IMR-90 (cell line): ENCODE data around the gene MEF2C. TPM values are rescaled to one million over a fixed set of nuclear protein-coding genes. Genes with fewer than 3 reads are reported as not detected.

ENCODE experiments used
- ATAC-seq: fragments of 200-7000 bp; cut with Tn5 transposase; 2 replicates; pipeline ENCODE4 v1.9.1; 2020; ENCODE audit warnings: low read depth, mild to moderate bottlenecking, moderate library complexity
- BruUV-seq: library from RNA; stranded (reverse); fragments of 400-500 nt; replicated peaks from 2 replicates; lab custom pipeline; 2021; lab: Mats Ljungman, UMichigan
- CTCF ChIA-PET: fragments of 300-600 bp; formaldehyde crosslinking; extraction: SDS; loops from one replicate; lab custom pipeline; 2021; ENCODE audit warnings: antibody characterized with exemption; lab: Yijun Ruan, JAX
- POLR2A ChIA-PET: fragments of 300-600 bp; sonication (Branson Sonifier 250); formaldehyde crosslinking; loops from one replicate; lab custom pipeline; 2022; ENCODE audit warnings: antibody characterized with exemption; ENCODE audit not compliant: unreplicated experiment; lab: Charles Lee
- DNase-seq: peaks from one replicate; pipeline ENCODE4 v3.0.0; 2013
- H2AFZ ChIP-seq: replicated peaks from 2 replicates; pipeline ENCODE3; 2013; ENCODE audit warnings: low read length, mild to moderate bottlenecking; ENCODE audit not compliant: poor library complexity
- H2AK5ac ChIP-seq: 2 replicates; pipeline ENCODE4 v1.6.1; 2013; ENCODE audit warnings: low read depth, low read length, inconsistent platforms
- H2AK9ac ChIP-seq: replicated peaks from 2 replicates; pipeline ENCODE3; 2013; ENCODE audit warnings: mild to moderate bottlenecking, low read depth, low read length, moderate library complexity; ENCODE audit not compliant: poor library complexity
- H2BK120ac ChIP-seq: 2 replicates; pipeline ENCODE4 v1.6.1; 2013; ENCODE audit warnings: low read depth, low read length, inconsistent platforms
- H2BK15ac ChIP-seq: 3 replicates; pipeline ENCODE4 v1.6.1; 2013; ENCODE audit warnings: low read depth, low read length, inconsistent platforms
- H2BK20ac ChIP-seq: 2 replicates; pipeline ENCODE4 v1.6.1; 2013; ENCODE audit warnings: low read depth, mild to moderate bottlenecking, inconsistent platforms, low read length, moderate library complexity
- H2BK5ac ChIP-seq: 2 replicates; pipeline ENCODE4 v1.6.1; 2013; ENCODE audit warnings: mild to moderate bottlenecking, low read depth, low read length, inconsistent platforms; ENCODE audit not compliant: poor library complexity, severe bottlenecking
- H3K14ac ChIP-seq: replicated peaks from 2 replicates; pipeline ENCODE4 v1.6.1; 2013; ENCODE audit warnings: low read depth, low read length, inconsistent platforms
- H3K18ac ChIP-seq: 2 replicates; pipeline ENCODE4 v1.6.1; 2013; ENCODE audit warnings: low read depth, low read length, control low read depth
- H3K23ac ChIP-seq: 2 replicates; pipeline ENCODE4 v1.6.1; 2013; ENCODE audit warnings: low read depth, low read length, inconsistent platforms
- H3K27ac ChIP-seq: 2 replicates; pipeline ENCODE4 v1.5.1; 2013; ENCODE audit warnings: mild to moderate bottlenecking, control low read depth, low read length; ENCODE audit not compliant: insufficient read depth
- H3K27me3 ChIP-seq: 2 replicates; pipeline ENCODE4 v1.6.1; 2013; ENCODE audit warnings: low read length; ENCODE audit not compliant: control insufficient read depth, insufficient read depth
- H3K36me3 ChIP-seq: 2 replicates; pipeline ENCODE4 v1.6.1; 2013; ENCODE audit warnings: low read length, mixed read lengths; ENCODE audit not compliant: control insufficient read depth, insufficient read depth
- H3K4ac ChIP-seq: 2 replicates; pipeline ENCODE4 v1.6.1; 2013; ENCODE audit warnings: low read depth, low read length, inconsistent platforms
- H3K4me1 ChIP-seq: 2 replicates; pipeline ENCODE4 v1.6.1; 2013; ENCODE audit warnings: low read length, mixed read lengths; ENCODE audit not compliant: control insufficient read depth, insufficient read depth
- H3K4me2 ChIP-seq: 2 replicates; pipeline ENCODE4 v1.6.1; 2013; ENCODE audit warnings: low read depth, mild to moderate bottlenecking, control low read depth, low read length, moderate library complexity
- H3K4me3 ChIP-seq: 2 replicates; pipeline ENCODE4 v1.5.1; 2013; ENCODE audit warnings: low read depth, mild to moderate bottlenecking, control low read depth, low read length, moderate library complexity; ENCODE audit not compliant: insufficient read depth
- H3K56ac ChIP-seq: 2 replicates; pipeline ENCODE4 v1.6.1; 2013; ENCODE audit warnings: low read length, inconsistent platforms; ENCODE audit not compliant: insufficient read depth; ENCODE audit errors: extremely low read depth
- H3K79me1 ChIP-seq, 2 experiments: 2 replicates each; pipeline ENCODE4 v1.6.1; 2013; ENCODE audit warnings: low read length in 2 of 2, inconsistent platforms in 1 of 2, low read depth in 1 of 2
- H3K9ac ChIP-seq: 2 replicates; pipeline ENCODE4 v1.6.1; 2013; ENCODE audit warnings: low read depth, low read length, control low read depth
- H3K9me1 ChIP-seq: 2 replicates; pipeline ENCODE4 v1.6.1; 2013; ENCODE audit warnings: low read length, inconsistent platforms; ENCODE audit not compliant: insufficient read depth
- H3K9me3 ChIP-seq: 2 replicates; pipeline ENCODE4 v1.6.1; 2013; ENCODE audit warnings: low read length; ENCODE audit not compliant: control insufficient read depth, insufficient read depth
- H4K20me1 ChIP-seq: 2 replicates; pipeline ENCODE4 v1.6.1; 2013; ENCODE audit warnings: low read length, inconsistent platforms; ENCODE audit not compliant: insufficient read depth
- H4K5ac ChIP-seq: 2 replicates; pipeline ENCODE4 v1.6.1; 2013; ENCODE audit warnings: mild to moderate bottlenecking, low read depth, low read length, control low read depth
- H4K8ac ChIP-seq, 2 experiments: 2 replicates each; pipeline ENCODE4 v1.6.1; 2013; ENCODE audit warnings: low read depth in 2 of 2, low read length in 2 of 2, control low read depth in 1 of 2, inconsistent platforms in 1 of 2
- H4K91ac ChIP-seq: 2 replicates; pipeline ENCODE4 v1.6.1; 2013; ENCODE audit warnings: low read depth, low read length, inconsistent platforms; ENCODE audit not compliant: insufficient read depth
- BHLHE40 ChIP-seq: fragments of 150-350 bp; IDR thresholded peaks from 2 replicates; pipeline ENCODE4 v1.6.1; 2016; ENCODE audit warnings: mild to moderate bottlenecking, low read depth, low read length
- CEBPB ChIP-seq: IDR thresholded peaks from 2 replicates; pipeline ENCODE4 v1.6.1; 2012; ENCODE audit warnings: low read depth, low read length, improper control_type of control experiment
- CHD1 ChIP-seq: IDR thresholded peaks from 2 replicates; pipeline ENCODE4 v1.6.1; 2012; ENCODE audit warnings: low read depth, low read length, improper control_type of control experiment
- CTCF ChIP-seq: conservative IDR thresholded peaks from 2 replicates; pipeline ENCODE4 v1.5.1; 2012; ENCODE audit warnings: mild to moderate bottlenecking, low read depth, low read length, improper control_type of control experiment
- ELK1 ChIP-seq: fragments of 150-350 bp; IDR thresholded peaks from 2 replicates; pipeline ENCODE4 v1.6.1; 2016; ENCODE audit warnings: low read depth, mild to moderate bottlenecking, low read length, moderate library complexity, borderline replicate concordance
- FOS ChIP-seq: fragments of 150-350 bp; IDR thresholded peaks from 2 replicates; pipeline ENCODE4 v1.6.1; 2016; ENCODE audit warnings: low read depth, low read length
- MAFK ChIP-seq: IDR thresholded peaks from 2 replicates; pipeline ENCODE4 v1.6.1; 2012; ENCODE audit warnings: low read depth, low read length, improper control_type of control experiment
- MAZ ChIP-seq: IDR thresholded peaks from 2 replicates; pipeline ENCODE4 v1.6.1; 2012; ENCODE audit warnings: low read depth, mild to moderate bottlenecking, low read length, improper control_type of control experiment, moderate library complexity, borderline replicate concordance
- MXI1 ChIP-seq: IDR thresholded peaks from 2 replicates; pipeline ENCODE4 v1.6.1; 2012; ENCODE audit warnings: low read depth, mild to moderate bottlenecking, low read length, moderate library complexity, borderline replicate concordance
- NFE2L2 ChIP-seq: fragments of 150-350 bp; IDR thresholded peaks from 2 replicates; pipeline ENCODE4 v1.6.1; 2016; ENCODE audit warnings: low read depth, mild to moderate bottlenecking, low read length
- POLR2A ChIP-seq: IDR thresholded peaks from 2 replicates; pipeline ENCODE4 v1.6.1; 2012; ENCODE audit warnings: mild to moderate bottlenecking, low read depth, low read length
- RAD21 ChIP-seq: IDR thresholded peaks from 2 replicates; pipeline ENCODE4 v1.6.1; 2012; ENCODE audit warnings: low read length, improper control_type of control experiment
- RCOR1 ChIP-seq: IDR thresholded peaks from 2 replicates; pipeline ENCODE4 v1.6.1; 2012; ENCODE audit warnings: mild to moderate bottlenecking, low read length, improper control_type of control experiment; ENCODE audit not compliant: insufficient replicate concordance
- RFX5 ChIP-seq: IDR thresholded peaks from 2 replicates; pipeline ENCODE4 v1.8.0; 2012; ENCODE audit warnings: low read depth, mild to moderate bottlenecking, low read length, moderate library complexity
- SMC3 ChIP-seq: fragments of 150-350 bp; IDR thresholded peaks from 2 replicates; pipeline ENCODE4 v1.6.1; 2016; ENCODE audit warnings: low read depth, mild to moderate bottlenecking, antibody characterized with exemption, low read length, moderate library complexity
- WGBS, 2 experiments: methylation state at CpG; one replicate each; pipeline versions ENCODE4 v1.1.5 to v1.1.7; 2013; ENCODE audit warnings: missing lambda C conversion rate in 2 of 2; ENCODE audit not compliant: insufficient read length in 1 of 2; ENCODE audit errors: extremely low coverage in 2 of 2; 5-methylcytosine and 5-hydroxymethylcytosine counted together
- dilution Hi-C: fragments of 300-500 bp; cut with HindIII; formaldehyde crosslinking; loops from one replicate; pipeline ENCODE4 v1.14.3; 2018; ENCODE audit warnings: low sequenced_read_pairs; ENCODE audit not compliant: unreplicated experiment
- in situ Hi-C: fragments of 300-500 bp; cut with MboI; formaldehyde crosslinking; loops from 3 replicates; pipeline ENCODE4 v1.14.3; 2019; ENCODE audit warnings: low sequenced_read_pairs, inconsistent platforms, mixed read lengths
- intact Hi-C: fragments of 100-400 bp; cut with micrococcal nuclease; formaldehyde crosslinking; loops from 2 replicates; pipeline ENCODE4 v1.10.0; 2022
- polyA plus RNA-seq, 3 experiments: library from polyadenylated mRNA; depleted of rRNA; stranded (reverse); fragments of >200 nt; gene quantifications; 2 replicates each; pipeline ENCODE4 v1.2.3, GENCODE V29; 2012; ENCODE audit warnings: low replicate concordance in 1 of 3
- total RNA-seq: library from RNA; depleted of rRNA; stranded (reverse); fragments of >200 nt; gene quantifications from 2 replicates; pipeline ENCODE4 v1.2.3, GENCODE V29; 2012
- TF ChIP-seq, protein P1 (sequence below): fragments of 150-350 bp; IDR thresholded peaks from 2 replicates; pipeline ENCODE4 v1.6.1; 2017; ENCODE audit warnings: mild to moderate bottlenecking, antibody characterized with exemption, low read length, low read depth

Gene MEF2C
- total and polyA plus RNA-seq, 2 of the 4 experiments (the other 2 are of a cell fraction) = 1.5 to 6.8 TPM

GRCh38 chr5:88736494-88736893, 146.5 kb downstream of the MEF2C start:
- Histone ChIP-seq H2AFZ (no peak overlapping the region), H3K18ac (no peak overlapping the region), H3K4ac (no peak overlapping the region), H3K36me3 (no peaks in the 10 kb centered on the region), H3K14ac (no peak overlapping the region), H2AK5ac (no peak overlapping the region), H3K27ac (no peak overlapping the region), H3K4me2 (no peak overlapping the region), H2AK9ac (no peak overlapping the region), H3K4me1 (no peaks in the 10 kb centered on the region), H4K20me1 (no peaks in the 10 kb centered on the region), H3K4me3 (no peak overlapping the region), H4K5ac (no peak overlapping the region), H3K9me3 (no peaks in the 10 kb centered on the region), H3K79me1 (no peaks in the 10 kb centered on the region), H3K9me1 (no peaks in the 10 kb centered on the region), H3K27me3 (no peaks in the 10 kb centered on the region), H4K8ac (no peak overlapping the region), H3K9ac (no peak overlapping the region), H2BK5ac (no peak overlapping the region), H2BK15ac (no peak overlapping the region), H3K56ac (no peak overlapping the region), H2BK120ac (no peak overlapping the region), H3K23ac (no peak overlapping the region), H2BK20ac (no peak overlapping the region), H4K91ac (no peak overlapping the region)
- DNase-seq (no peak), ATAC-seq (no peak)
- dilution Hi-C loops (no loop called here), in situ Hi-C loops (no loop called here), intact Hi-C loops (no loop called here)
- ChIA-PET CTCF (interaction anchor here (0.6 to 1.2 kb wide), 2 partner anchors 9 to 776 kb away, joined by 3 read pairs; no protein-coding TSS in a partner anchor), POLR2A (no interaction called here)
- no peak for TF ChIP-seq CTCF
- no peak for TF ChIP-seq MAFK
- TF ChIP-seq NFE2L2 = no peak
- no peak for TF ChIP-seq POLR2A
- no peak for TF ChIP-seq RAD21
- no peak for TF ChIP-seq MXI1
- no peak for TF ChIP-seq RFX5
- no peak for TF ChIP-seq CEBPB
- no peak for TF ChIP-seq MAZ
- TF ChIP-seq ELK1 = no peak
- no peak for TF ChIP-seq FOS
- TF ChIP-seq, protein P1, sequence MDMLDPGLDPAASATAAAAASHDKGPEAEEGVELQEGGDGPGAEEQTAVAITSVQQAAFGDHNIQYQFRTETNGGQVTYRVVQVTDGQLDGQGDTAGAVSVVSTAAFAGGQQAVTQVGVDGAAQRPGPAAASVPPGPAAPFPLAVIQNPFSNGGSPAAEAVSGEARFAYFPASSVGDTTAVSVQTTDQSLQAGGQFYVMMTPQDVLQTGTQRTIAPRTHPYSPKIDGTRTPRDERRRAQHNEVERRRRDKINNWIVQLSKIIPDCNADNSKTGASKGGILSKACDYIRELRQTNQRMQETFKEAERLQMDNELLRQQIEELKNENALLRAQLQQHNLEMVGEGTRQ = no peak
- TF ChIP-seq CHD1 = no peak
- TF ChIP-seq SMC3 = no peak
- no peak for TF ChIP-seq BHLHE40
- no peak for TF ChIP-seq RCOR1
- no TSS peak for BruUV-seq
- no CpG with 5 or more reads among the region's 2 CpGs for WGBS, 2 experiments
